Activated naive CD8-positive, alpha-beta T cell treated with anti-CD3 and anti-CD28 coated beads, Interleukin-2, amount 10 ng/mL, durations not matched to agents 7 days and 5 days (primary cell): ENCODE measurements around the gene TENT4A. TPM values are rescaled to one million over a fixed set of nuclear protein-coding genes. Genes with fewer than 3 reads are reported as not detected.

ENCODE experiments used
- ATAC-seq: fragments of 150-1000 bp; cut with Tn5 transposase; one replicate; pipeline ENCODE4 v1.10.0; 2021; ENCODE audit warnings: low read depth, moderate library complexity
- POLR2A ChIA-PET: fragments of 350-600 bp; sonication (Branson Sonifier 250); formaldehyde crosslinking; loops from one replicate; lab custom pipeline; 2021; ENCODE audit warnings: antibody characterized with exemption; lab: Charles Lee
- DNase-seq: peaks from one replicate; pipeline ENCODE4 v3.0.0; 2021
- H3K27ac Mint-ChIP-seq: one replicate; pipeline ENCODE4 v1.8.0; 2022; ENCODE audit warnings: mild to moderate bottlenecking, mixed read lengths
- H3K27me3 Mint-ChIP-seq: one replicate; pipeline ENCODE4 v1.8.0; 2022; ENCODE audit warnings: mild to moderate bottlenecking, moderate library complexity, mixed read lengths
- H3K36me3 Mint-ChIP-seq: one replicate; pipeline ENCODE4 v1.8.0; 2021; ENCODE audit warnings: mild to moderate bottlenecking, mixed read lengths
- H3K4me1 Mint-ChIP-seq: one replicate; pipeline ENCODE4 v1.8.0; 2021; ENCODE audit warnings: mixed read lengths
- H3K4me3 Mint-ChIP-seq: one replicate; pipeline ENCODE4 v1.8.0; 2022; ENCODE audit warnings: mild to moderate bottlenecking, moderate library complexity, mixed read lengths
- H3K9me3 Mint-ChIP-seq: one replicate; pipeline ENCODE4 v1.8.0; 2021; ENCODE audit warnings: mixed read lengths
- total RNA-seq, 2 experiments: library from RNA; stranded (reverse); gene quantifications; one replicate each; pipeline ENCODE4 v1.2.3, GENCODE V29; 2021

Gene TENT4A
- total RNA-seq, 2 experiments from 2014 or later, result 47.0 to 47.1 TPM

DNA sequence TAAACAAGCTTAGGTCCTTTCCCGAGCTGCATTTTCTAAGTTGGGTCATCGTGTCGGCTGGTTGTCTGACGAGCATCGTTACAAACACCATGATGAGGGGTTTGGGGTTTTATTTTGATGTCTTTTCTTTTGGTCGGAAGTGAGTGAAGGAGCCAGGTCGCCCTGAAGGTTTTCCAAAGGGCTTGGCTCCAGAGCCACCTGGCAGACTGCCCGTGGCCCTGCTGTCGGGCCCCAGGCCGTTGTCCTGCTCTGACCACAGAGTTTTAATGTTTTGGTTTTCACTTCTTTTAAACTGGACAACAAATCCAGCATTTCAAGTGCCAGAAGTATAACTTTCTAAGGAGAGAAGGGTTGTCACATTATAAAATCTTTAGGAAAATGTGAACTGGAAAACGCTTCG lies 42.3 kb downstream of the TENT4A start:
- H3K27me3 Mint-ChIP-seq, result no peaks in the 10 kb centered on the region
- H3K9me3 Mint-ChIP-seq, result no peaks in the 10 kb centered on the region
- peaks cover 27% of the 10 kb centered on the region for H3K36me3 Mint-ChIP-seq
- peaks cover 5% of the 10 kb centered on the region for H3K4me1 Mint-ChIP-seq
- no peak overlapping the region for H3K4me3 Mint-ChIP-seq
- POLR2A ChIA-PET, result no interaction called here
- ATAC-seq (no peak), DNase-seq (no peak)
- H3K27ac Mint-ChIP-seq, result no peak overlapping the region

DNA sequence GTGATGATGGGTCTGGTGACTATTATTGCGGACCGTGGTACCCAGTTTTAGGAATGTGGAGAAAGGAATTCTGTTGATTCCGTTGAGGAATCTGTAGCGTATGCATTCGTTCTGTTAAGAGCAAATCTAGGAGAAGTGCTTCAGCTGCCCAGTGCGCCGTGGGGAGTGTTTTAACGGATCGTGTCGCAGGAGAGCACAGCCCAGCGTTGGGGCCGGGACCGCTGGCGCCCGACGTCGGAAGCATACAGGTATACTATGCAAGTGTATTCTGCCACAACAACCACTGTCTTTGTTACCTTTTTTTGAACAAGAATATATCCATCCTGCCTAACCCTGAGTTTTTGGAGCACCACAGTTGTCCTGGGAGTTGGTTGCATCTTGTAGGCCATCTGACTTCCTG lies 42.7 kb downstream of the TENT4A start:
- DNase-seq (no peak), ATAC-seq (no peak)
- Mint-ChIP-seq H3K36me3 (peaks cover 28% of the 10 kb centered on the region), H3K4me3 (no peak overlapping the region), H3K27ac (no peak overlapping the region), H3K9me3 (no peaks in the 10 kb centered on the region), H3K27me3 (no peaks in the 10 kb centered on the region), H3K4me1 (peaks cover 4% of the 10 kb centered on the region)
- POLR2A ChIA-PET, result no interaction called here

DNA sequence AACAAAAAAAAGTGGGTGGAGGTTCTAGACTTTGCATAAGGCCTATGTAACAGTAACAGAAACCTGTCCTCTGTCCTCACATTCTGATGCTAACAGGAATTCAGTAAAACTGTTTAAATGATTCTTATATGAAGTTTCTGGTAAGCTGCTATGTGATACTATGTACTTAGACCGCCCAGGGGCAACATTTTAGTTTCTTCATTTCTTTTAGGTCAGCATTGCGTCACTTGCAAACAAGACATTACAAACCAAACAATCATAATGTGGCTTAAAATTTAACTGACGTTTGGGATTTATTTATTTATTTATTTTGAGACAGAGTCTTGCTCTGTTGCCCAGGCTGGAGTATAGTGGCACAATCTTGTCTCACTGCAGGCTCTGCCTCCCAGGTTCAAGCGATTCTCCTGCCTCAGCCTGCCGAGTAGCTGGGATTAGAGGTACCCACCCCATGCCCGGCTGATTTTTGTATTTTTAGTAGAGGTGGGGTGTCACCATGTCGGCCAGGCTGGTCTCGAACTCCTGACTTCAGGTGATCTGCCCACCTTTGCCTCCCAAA lies 44.3 kb downstream of the TENT4A start:
- Mint-ChIP-seq H3K27me3 (no peaks in the 10 kb centered on the region), H3K36me3 (peaks cover 24% of the 10 kb centered on the region), H3K9me3 (no peaks in the 10 kb centered on the region), H3K4me1 (no peaks in the 10 kb centered on the region), H3K4me3 (no peak overlapping the region), H3K27ac (no peak overlapping the region)
- ATAC-seq (no peak), DNase-seq (no peak)
- POLR2A ChIA-PET, result no interaction called here

DNA sequence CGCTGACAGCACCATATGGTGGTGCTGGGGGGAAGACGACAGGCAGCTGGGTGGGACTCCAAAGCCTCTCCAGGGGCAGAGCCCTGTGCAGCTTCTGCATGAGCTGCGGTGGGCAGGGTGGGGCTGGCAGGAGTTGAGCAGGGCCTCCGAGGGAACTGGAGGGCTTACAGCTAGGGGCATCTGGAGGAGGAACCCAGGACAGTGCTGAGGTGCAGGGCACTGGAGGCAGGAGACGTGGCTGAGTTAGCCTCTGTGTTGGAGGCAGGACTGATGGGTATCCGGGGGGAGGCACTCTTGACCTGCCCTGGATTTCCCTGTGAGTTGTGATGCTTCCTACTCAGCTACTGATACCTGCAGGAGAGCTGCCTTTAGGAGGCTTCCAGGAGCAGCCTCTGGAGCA lies 45.0 kb downstream of the TENT4A start:
- Mint-ChIP-seq H3K4me1 (no peaks in the 10 kb centered on the region), H3K4me3 (no peak overlapping the region), H3K27ac (no peak overlapping the region), H3K27me3 (no peaks in the 10 kb centered on the region), H3K9me3 (no peaks in the 10 kb centered on the region), H3K36me3 (peaks cover 20% of the 10 kb centered on the region)
- POLR2A ChIA-PET, result no interaction called here
- no peak for ATAC-seq
- DNase-seq, result no peak

DNA sequence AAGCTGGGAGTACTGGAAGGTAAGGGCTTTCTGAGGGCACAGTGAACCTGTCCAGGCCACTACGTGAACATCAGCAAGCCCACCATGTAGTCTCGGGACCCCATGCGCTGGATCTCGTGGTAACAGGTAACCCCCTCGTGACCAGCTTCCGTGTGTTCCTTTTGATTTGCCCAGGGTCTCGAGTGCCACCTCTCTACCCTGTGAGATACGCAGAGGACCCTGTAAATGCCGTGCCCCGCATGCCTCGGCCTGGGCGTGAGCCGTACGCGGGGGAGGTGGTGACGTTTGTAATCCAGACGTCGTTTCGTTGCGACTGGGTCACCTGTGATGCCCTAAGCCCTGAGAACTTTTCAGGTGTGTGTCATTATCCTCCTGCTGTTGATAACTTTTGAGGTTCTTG lies 45.5 kb downstream of the TENT4A start:
- ATAC-seq (no peak), DNase-seq (no peak)
- no peak overlapping the region for H3K27ac Mint-ChIP-seq
- POLR2A ChIA-PET, result no interaction called here
- no peaks in the 10 kb centered on the region for H3K27me3 Mint-ChIP-seq
- peaks cover 18% of the 10 kb centered on the region for H3K36me3 Mint-ChIP-seq
- no peaks in the 10 kb centered on the region for H3K4me1 Mint-ChIP-seq
- H3K4me3 Mint-ChIP-seq, result no peak overlapping the region
- H3K9me3 Mint-ChIP-seq, result no peaks in the 10 kb centered on the region

DNA sequence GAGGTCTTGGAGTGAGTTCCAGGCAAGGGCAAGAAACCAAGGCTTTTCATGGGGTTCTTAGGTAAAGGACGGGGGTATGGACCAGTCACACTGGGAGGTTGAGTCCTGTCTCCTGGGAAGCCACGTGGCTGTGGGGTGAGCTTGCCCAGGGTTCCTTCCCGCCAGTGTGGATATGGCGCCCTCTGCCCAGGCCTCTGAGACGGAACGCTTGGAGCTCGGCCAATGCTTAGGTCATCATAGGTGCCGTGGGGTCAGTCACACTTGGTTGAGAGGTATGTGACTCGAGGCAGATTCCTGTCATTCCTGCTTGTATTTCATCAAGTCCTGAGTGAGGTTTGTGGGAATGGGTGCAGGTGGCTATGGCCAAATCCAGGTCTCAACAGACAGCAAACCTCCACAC lies 46.2 kb downstream of the TENT4A start:
- no peak for DNase-seq
- no peak for ATAC-seq
- peaks cover 13% of the 10 kb centered on the region for H3K36me3 Mint-ChIP-seq
- H3K27me3 Mint-ChIP-seq, result no peaks in the 10 kb centered on the region
- no peaks in the 10 kb centered on the region for H3K9me3 Mint-ChIP-seq
- H3K27ac Mint-ChIP-seq, result no peak overlapping the region
- H3K4me3 Mint-ChIP-seq, result no peak overlapping the region
- POLR2A ChIA-PET, result no interaction called here
- no peaks in the 10 kb centered on the region for H3K4me1 Mint-ChIP-seq

DNA sequence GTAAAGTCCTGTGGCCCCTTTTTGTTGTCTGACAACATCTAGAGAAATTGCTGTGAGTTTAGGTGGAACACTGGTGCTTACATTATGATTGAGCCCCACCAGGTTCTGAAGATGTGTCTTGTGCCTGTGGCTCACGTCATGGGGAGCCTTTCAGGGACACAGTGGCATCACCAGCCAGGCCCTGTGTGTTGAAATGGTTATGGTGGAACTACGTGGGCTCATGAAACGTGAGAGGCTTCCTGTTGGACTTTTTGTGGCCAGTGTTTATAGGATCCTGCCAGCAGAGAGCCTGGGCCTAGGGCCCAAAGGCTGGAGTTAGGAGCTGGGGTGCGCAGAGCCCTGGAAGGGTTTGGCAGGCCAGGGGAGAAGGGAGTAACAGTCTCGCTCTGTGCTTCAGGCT lies 46.8 kb downstream of the TENT4A start:
- Mint-ChIP-seq H3K4me3 (no peak overlapping the region), H3K36me3 (peaks cover 12% of the 10 kb centered on the region), H3K4me1 (peaks cover 3% of the 10 kb centered on the region), H3K27me3 (no peaks in the 10 kb centered on the region), H3K9me3 (no peaks in the 10 kb centered on the region), H3K27ac (no peak overlapping the region)
- POLR2A ChIA-PET, result no interaction called here
- ATAC-seq (no peak), DNase-seq (no peak)

DNA sequence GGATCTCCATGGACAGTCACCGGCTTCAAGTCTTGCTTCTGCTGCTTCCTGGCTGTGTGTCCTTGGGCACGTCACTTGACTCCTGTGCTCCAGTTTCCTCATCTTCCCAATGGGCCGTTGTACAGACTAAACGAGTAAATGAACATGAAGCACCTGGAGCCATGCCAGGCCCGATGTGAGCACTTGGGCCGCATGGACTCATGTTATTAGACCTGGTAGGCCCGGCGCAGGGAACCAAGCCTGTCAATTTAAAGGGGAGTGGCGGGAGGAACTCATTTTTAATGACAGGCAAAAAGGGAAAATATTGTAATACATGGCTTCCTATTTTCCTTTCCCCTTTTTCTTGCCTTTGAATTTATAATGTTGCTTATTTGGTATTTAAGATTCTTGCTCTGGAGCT lies 47.5 kb downstream of the TENT4A start:
- peaks cover 11% of the 10 kb centered on the region for H3K36me3 Mint-ChIP-seq
- DNase-seq (no peak), ATAC-seq (no peak)
- no peak overlapping the region for H3K27ac Mint-ChIP-seq
- H3K27me3 Mint-ChIP-seq, result no peaks in the 10 kb centered on the region
- no peak overlapping the region for H3K4me3 Mint-ChIP-seq
- H3K9me3 Mint-ChIP-seq, result no peaks in the 10 kb centered on the region
- peaks cover 7% of the 10 kb centered on the region for H3K4me1 Mint-ChIP-seq
- POLR2A ChIA-PET, result no interaction called here

DNA sequence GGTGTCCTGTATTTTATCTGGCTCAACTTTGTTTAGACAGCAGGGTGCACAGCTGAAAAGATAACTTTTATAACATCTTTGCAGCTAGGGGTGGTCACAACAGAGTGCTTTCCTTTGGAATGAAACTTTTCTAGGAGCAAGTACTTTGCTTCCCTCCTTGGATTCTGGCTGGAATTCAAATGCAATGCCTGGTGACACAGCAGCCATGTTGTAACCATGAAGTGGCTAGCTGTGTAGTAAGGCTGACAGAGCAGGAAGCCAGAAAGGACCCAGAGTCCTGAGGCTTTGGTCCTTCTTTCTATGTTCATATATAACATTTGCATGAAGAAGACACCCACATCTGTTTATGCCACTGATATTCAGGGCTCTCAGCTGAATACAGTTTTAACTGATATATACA lies 48.1 kb downstream of the TENT4A start:
- ATAC-seq, result no peak
- Mint-ChIP-seq H3K36me3 (peaks cover 7% of the 10 kb centered on the region), H3K27me3 (no peaks in the 10 kb centered on the region), H3K9me3 (no peaks in the 10 kb centered on the region), H3K4me1 (peaks cover 10% of the 10 kb centered on the region), H3K27ac (no peak overlapping the region), H3K4me3 (no peak overlapping the region)
- DNase-seq, result no peak
- POLR2A ChIA-PET, result no interaction called here

DNA sequence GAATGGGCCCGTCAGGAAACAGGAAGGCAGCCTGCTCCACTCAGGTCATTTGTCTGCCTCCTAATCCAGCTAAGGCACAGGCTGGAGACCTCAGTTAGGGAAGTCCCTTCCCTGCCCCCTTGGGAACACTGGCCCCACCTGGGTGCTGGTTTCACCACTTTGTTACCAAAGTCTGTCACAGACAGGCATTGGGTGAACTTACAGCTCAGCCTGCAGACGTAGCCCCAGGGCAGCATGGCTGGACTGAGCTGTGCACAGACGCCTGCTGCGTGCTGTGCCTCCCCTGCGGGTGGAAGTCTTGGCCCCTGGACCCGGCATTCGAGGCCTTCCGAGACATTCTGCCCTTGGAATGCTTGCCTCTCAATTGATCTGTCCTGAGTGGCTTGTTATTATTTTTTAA lies 48.9 kb downstream of the TENT4A start:
- peaks cover 10% of the 10 kb centered on the region for H3K4me1 Mint-ChIP-seq
- H3K27me3 Mint-ChIP-seq, result no peaks in the 10 kb centered on the region
- no peaks in the 10 kb centered on the region for H3K9me3 Mint-ChIP-seq
- no peak overlapping the region for H3K27ac Mint-ChIP-seq
- H3K4me3 Mint-ChIP-seq, result no peak overlapping the region
- peaks cover 2% of the 10 kb centered on the region for H3K36me3 Mint-ChIP-seq
- ATAC-seq (no peak), DNase-seq (no peak)
- POLR2A ChIA-PET, result no interaction called here

DNA sequence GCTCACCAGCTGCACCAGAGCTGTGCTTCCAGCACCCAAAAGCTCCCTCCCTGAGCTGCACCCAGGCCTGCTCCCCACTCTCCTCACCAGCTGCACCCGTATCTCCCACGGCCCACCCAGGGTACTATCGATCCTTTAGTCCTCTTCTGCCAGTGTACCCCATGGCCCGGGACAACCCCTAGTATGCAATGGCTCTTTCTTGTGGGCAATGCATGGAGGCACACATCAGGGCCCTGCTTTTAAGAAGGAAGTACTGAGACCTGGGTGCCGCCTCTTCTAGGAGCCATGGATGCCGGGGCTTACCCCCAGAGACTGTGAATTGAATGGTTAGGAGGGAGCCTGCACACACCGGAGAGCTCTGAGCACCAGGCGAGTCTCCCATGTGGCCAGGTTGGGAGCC lies 49.5 kb downstream of the TENT4A start:
- H3K27me3 Mint-ChIP-seq, result no peaks in the 10 kb centered on the region
- H3K36me3 Mint-ChIP-seq, result peaks cover 2% of the 10 kb centered on the region
- H3K9me3 Mint-ChIP-seq, result no peaks in the 10 kb centered on the region
- POLR2A ChIA-PET, result no interaction called here
- peak overlapping the region; percentile 9 for H3K27ac Mint-ChIP-seq
- ATAC-seq (no peak), DNase-seq (no peak)
- H3K4me1 Mint-ChIP-seq, result peaks cover 11% of the 10 kb centered on the region
- H3K4me3 Mint-ChIP-seq, result no peak overlapping the region

DNA sequence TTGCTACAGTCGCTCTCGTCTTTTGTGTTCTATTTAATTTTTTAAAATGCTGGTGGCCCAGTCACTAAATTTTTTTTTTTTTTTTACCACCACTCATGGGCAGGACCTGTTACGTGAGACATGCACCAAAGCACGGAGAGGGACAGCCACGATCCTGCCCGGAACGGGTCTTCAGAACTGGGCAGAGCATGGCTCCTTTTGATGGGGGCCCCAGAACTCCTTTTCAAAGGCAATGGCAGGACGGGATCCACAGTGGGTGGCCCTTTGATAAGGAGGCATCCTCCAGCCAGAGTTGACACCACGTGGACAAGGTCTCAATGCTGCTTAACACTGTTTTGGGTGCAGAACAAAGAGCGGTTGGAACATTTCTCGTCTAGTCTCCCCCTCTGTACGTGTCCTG lies 50.0 kb downstream of the TENT4A start:
- no peak for ATAC-seq
- no peak overlapping the region for H3K27ac Mint-ChIP-seq
- peaks cover 2% of the 10 kb centered on the region for H3K36me3 Mint-ChIP-seq
- no peak overlapping the region for H3K4me3 Mint-ChIP-seq
- no peaks in the 10 kb centered on the region for H3K27me3 Mint-ChIP-seq
- DNase-seq, result no peak
- no peaks in the 10 kb centered on the region for H3K9me3 Mint-ChIP-seq
- POLR2A ChIA-PET, result no interaction called here
- H3K4me1 Mint-ChIP-seq, result peaks cover 11% of the 10 kb centered on the region

DNA sequence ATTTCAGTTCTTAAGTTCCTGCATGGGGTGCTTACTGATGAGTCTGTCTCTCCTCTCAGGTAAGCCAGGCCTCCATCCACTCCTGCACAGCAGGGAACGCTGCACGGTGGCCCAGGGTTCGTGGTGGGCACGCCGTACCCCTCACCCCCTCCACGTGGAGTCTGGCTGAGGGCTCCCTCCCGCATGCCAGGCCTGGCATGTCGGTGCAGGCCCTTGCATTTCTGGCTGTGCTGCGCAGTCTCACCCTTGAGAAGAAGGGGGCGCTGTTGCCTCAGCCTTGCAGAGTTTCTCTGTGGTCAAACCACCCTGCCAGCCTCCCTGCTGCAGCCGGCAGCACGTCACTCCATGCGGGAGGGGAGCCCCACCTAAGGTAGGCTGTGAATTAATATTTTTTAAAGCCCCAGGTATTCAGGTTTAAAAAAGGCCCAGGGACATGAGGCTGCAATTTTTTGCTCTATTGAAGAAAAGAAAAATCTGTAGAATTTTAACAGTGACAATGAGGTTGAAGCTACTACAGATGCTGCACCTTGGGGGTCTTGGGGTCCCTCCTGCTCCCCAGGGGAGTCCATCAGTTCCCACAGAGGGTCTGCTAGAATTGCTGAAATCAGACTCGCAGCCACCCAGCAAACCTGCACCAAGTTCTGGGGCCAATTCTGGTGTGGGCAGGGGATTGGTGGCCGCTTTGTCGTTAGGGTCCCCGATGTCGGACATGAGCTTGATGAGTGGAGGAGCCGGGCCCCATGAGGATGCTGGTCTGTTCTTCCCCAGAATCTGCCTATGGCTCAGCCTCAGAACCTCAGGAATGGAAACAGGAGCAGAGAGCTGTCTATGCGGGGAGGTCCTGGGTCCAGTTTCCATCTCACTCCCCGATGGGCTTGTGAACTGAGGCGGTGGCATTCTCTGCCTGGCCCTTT lies 52.6 kb downstream of the TENT4A start:
- Mint-ChIP-seq H3K9me3 (no peaks in the 10 kb centered on the region), H3K4me1 (peaks cover 11% of the 10 kb centered on the region), H3K4me3 (peak overlapping the region; percentile 32), H3K36me3 (no peaks in the 10 kb centered on the region), H3K27me3 (no peaks in the 10 kb centered on the region), H3K27ac (peak overlapping the region; percentile 65)
- DNase-seq, result peak; percentile 82
- ATAC-seq, result peak; percentile 92
- POLR2A ChIA-PET, result no interaction called here

DNA sequence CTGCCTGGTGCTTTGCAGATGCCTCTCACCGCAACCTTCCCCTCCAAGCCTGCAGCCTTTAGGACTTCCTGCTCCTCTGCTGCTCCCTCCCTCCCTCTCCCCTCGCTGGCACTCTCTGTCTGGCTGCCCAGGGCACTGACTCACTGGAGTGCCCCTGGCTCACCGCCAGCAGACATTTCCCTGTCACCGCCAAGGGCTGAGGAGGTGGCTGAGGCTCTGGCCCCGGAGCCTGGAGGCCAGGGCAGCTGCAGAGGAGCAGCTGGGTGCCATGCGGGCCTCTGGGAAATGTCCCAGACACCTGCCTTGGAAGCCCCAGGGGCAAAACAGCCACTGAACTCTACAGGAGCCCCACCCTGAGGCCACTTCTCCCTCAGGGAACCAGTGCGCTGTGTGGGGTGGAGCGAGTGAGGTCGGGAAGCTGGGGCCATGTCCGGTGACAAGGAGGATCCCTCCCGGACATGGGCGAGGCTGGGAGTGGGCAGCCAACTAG lies 53.4 kb downstream of the TENT4A start:
- H3K9me3 Mint-ChIP-seq, result no peaks in the 10 kb centered on the region
- ATAC-seq, result peak; percentile 50
- POLR2A ChIA-PET, result no interaction called here
- H3K36me3 Mint-ChIP-seq, result no peaks in the 10 kb centered on the region
- peaks cover 13% of the 10 kb centered on the region for H3K4me1 Mint-ChIP-seq
- DNase-seq, result no peak
- no peaks in the 10 kb centered on the region for H3K27me3 Mint-ChIP-seq
- H3K4me3 Mint-ChIP-seq, result no peak overlapping the region
- no peak overlapping the region for H3K27ac Mint-ChIP-seq
